Lower lobe of right lung (tissue), 2 donors: ENCODE results near the gene IVNS1ABP. TPM values are rescaled to one million over a fixed set of nuclear protein-coding genes. Genes with fewer than 3 reads are reported as not detected.

Source experiments
- ATAC-seq, 2 donors: fragments of 200-7000 bp; cut with Tn5 transposase; one replicate each; pipeline ENCODE4 v1.9.1; 2020 to 2022; ENCODE audit warnings: mild to moderate bottlenecking in 2 of 2, moderate library complexity in 2 of 2
- DNase-seq: peaks from one replicate; pipeline ENCODE4 v3.0.0-alpha.2; 2020
- H3K27ac ChIP-seq: fragments of 200-600 bp; one replicate; pipeline ENCODE4 v1.8.0; 2022
- H3K27me3 ChIP-seq: fragments of 200-600 bp; one replicate; pipeline ENCODE4 v1.8.0; 2022; ENCODE audit warnings: low read depth
- H3K36me3 ChIP-seq: fragments of 200-600 bp; one replicate; pipeline ENCODE4 v1.8.0; 2022; ENCODE audit warnings: mild to moderate bottlenecking
- H3K4me1 ChIP-seq: fragments of 200-600 bp; one replicate; pipeline ENCODE4 v1.8.0; 2022
- H3K4me3 ChIP-seq: fragments of 200-600 bp; one replicate; pipeline ENCODE4 v1.8.0; 2022; ENCODE audit warnings: mild to moderate bottlenecking
- H3K9me3 ChIP-seq: fragments of 200-600 bp; one replicate; pipeline ENCODE4 v1.8.0; 2022
- intact Hi-C: fragments of 100-400 bp; cut with DNase I; formaldehyde crosslinking; loops from one replicate; pipeline ENCODE4 v1.11.0; 2022
- total RNA-seq: library from RNA; stranded (reverse); fragmentation: NEBNext Ultra II Directional; extraction: Animal tissue kit (Norgen Biotek cat#: 25700); gene quantifications from one replicate; pipeline ENCODE4 v1.2.1, GENCODE V29; 2021
- TF ChIP-seq, protein P1 (sequence below): fragments of 200-600 bp; IDR thresholded peaks from one replicate; pipeline ENCODE4 v1.8.0; 2022; ENCODE audit warnings: antibody characterized with exemption, mild to moderate bottlenecking
- donor health status: DM: no; HTN: yes; CAD: no; lungs with severe emphysema.

IVNS1ABP gene
- total RNA-seq, 1 donor from 2014 or later: 79.9 TPM

- intact Hi-C loops: no loop called here
- ATAC-seq: no peak
- H3K4me1 ChIP-seq: no peaks in the 10 kb centered on the region
- no peak overlapping the region for H3K27ac ChIP-seq
- no peak overlapping the region for H3K4me3 ChIP-seq
- DNase-seq: no peak
- TF ChIP-seq, protein P1, sequence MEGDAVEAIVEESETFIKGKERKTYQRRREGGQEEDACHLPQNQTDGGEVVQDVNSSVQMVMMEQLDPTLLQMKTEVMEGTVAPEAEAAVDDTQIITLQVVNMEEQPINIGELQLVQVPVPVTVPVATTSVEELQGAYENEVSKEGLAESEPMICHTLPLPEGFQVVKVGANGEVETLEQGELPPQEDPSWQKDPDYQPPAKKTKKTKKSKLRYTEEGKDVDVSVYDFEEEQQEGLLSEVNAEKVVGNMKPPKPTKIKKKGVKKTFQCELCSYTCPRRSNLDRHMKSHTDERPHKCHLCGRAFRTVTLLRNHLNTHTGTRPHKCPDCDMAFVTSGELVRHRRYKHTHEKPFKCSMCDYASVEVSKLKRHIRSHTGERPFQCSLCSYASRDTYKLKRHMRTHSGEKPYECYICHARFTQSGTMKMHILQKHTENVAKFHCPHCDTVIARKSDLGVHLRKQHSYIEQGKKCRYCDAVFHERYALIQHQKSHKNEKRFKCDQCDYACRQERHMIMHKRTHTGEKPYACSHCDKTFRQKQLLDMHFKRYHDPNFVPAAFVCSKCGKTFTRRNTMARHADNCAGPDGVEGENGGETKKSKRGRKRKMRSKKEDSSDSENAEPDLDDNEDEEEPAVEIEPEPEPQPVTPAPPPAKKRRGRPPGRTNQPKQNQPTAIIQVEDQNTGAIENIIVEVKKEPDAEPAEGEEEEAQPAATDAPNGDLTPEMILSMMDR: no peak
- H3K9me3 ChIP-seq: no peaks in the 10 kb centered on the region
- H3K36me3 ChIP-seq: peaks cover 99% of the 10 kb centered on the region
- no peaks in the 10 kb centered on the region for H3K27me3 ChIP-seq
Observed at GRCh38 chr1:185300152-185300551, 16.9 kb downstream of the IVNS1ABP start.

GRCh38 chr1:185297982-185298381, 19.1 kb downstream of the IVNS1ABP start:
- Histone ChIP-seq H3K36me3 (peaks cover 94% of the 10 kb centered on the region), H3K9me3 (no peaks in the 10 kb centered on the region), H3K27ac (no peak overlapping the region), H3K4me1 (no peaks in the 10 kb centered on the region), H3K4me3 (no peak overlapping the region), H3K27me3 (no peaks in the 10 kb centered on the region)
- intact Hi-C loops: no loop called here
- TF ChIP-seq, protein P1: no peak
- DNase-seq (no peak), ATAC-seq (no peak)

- no peak for ATAC-seq
- Histone ChIP-seq H3K4me1 (no peaks in the 10 kb centered on the region), H3K4me3 (no peak overlapping the region), H3K27me3 (no peaks in the 10 kb centered on the region), H3K36me3 (peaks cover 66% of the 10 kb centered on the region), H3K9me3 (no peaks in the 10 kb centered on the region), H3K27ac (no peak overlapping the region)
- no peak for DNase-seq
- TF ChIP-seq, protein P1: no peak
- intact Hi-C loops: no loop called here
Observed at GRCh38 chr1:185295091-185295490, 22.0 kb downstream of the IVNS1ABP start.

DNA sequence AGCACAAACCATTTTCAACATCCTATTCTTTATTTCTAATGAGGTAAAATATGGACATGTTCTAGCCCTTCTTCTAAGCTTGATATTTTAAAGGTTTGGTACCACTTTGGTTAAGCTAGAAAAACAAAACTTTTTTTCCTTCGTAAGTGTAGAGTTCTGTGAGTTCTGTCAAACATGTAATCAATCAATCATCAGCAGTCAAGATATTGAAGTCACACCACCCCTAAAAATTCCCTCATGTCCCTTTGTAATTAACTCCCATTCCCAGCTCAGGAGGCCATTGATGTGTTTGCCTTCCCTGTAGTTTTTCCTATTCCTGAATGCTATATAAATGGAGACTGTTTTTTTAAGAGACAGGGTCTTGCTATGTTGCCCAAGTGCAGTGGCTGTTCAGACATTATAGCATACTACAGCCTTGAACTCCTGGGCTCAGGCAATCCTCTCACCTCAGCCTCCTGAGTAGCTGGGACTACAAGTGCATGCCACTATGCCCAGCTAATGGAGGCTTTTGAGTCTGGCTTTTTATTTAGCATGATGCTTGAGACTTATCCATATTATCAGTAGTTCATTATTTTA, 23.0 kb downstream of the IVNS1ABP start:
- DNase-seq (no peak), ATAC-seq (no peak)
- no peaks in the 10 kb centered on the region for H3K27me3 ChIP-seq
- H3K36me3 ChIP-seq: peaks cover 56% of the 10 kb centered on the region
- TF ChIP-seq, protein P1: no peak
- no peaks in the 10 kb centered on the region for H3K9me3 ChIP-seq
- intact Hi-C loops: no loop called here
- H3K4me1 ChIP-seq: no peaks in the 10 kb centered on the region
- no peak overlapping the region for H3K27ac ChIP-seq
- H3K4me3 ChIP-seq: no peak overlapping the region

DNA sequence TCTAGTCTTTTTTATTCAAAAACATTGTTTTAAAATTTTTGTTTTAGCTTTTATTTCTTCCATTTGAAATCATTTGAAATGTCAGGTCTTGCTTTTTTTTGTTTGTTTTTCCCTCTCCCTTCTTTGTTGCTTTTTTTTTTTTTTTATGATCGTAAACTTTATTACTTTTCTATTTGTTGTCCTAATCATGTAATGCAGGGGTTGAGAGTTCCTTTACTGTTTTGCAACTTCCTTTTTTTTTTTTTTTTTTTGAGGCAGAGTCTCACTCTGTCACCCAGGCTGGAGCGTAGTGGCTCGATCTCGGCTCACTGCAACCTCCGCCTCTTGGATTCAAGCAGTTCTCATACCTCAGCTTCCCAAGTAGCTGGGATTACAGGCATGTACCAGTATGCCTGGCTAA, 24.8 kb downstream of the IVNS1ABP start:
- H3K27ac ChIP-seq: no peak overlapping the region
- DNase-seq: peak; percentile 54
- intact Hi-C loops: no loop called here
- no peak overlapping the region for H3K4me3 ChIP-seq
- H3K36me3 ChIP-seq: peaks cover 38% of the 10 kb centered on the region
- ATAC-seq: peak; percentile 43 to 53
- TF ChIP-seq, protein P1: no peak
- no peaks in the 10 kb centered on the region for H3K27me3 ChIP-seq
- H3K4me1 ChIP-seq: no peaks in the 10 kb centered on the region
- no peaks in the 10 kb centered on the region for H3K9me3 ChIP-seq
